Keratinocyte (primary cell): ENCODE data around the gene SEMA3F. TPM values are rescaled to one million over a fixed set of nuclear protein-coding genes. Genes with fewer than 3 reads are reported as not detected.
A peak's percentile ranks its signal among the peaks of the same experiment; 100 is the strongest.

Source experiments
- DNase-seq: peaks from one replicate; pipeline ENCODE4 v3.0.0-alpha.2; 2011; ENCODE audit warnings: low read depth, missing footprints, low spot score
- FAIRE-seq: peaks from 2 replicates; lab custom pipeline; 2011; peaks lifted over from hg19 to GRCh38; lab: Jason Lieb, UNC
- H2AFZ ChIP-seq: 2 replicates; pipeline ENCODE4 v1.6.0; 2012; ENCODE audit warnings: low read length, control low read depth, inconsistent platforms; ENCODE audit not compliant: control insufficient read depth
- H3K27ac ChIP-seq: 2 replicates; pipeline ENCODE4 v1.5.1; 2011; ENCODE audit warnings: low read length; ENCODE audit not compliant: control insufficient read depth, insufficient read depth
- H3K27me3 ChIP-seq: 3 replicates; pipeline ENCODE4 v1.6.0; 2011; ENCODE audit warnings: low read length; ENCODE audit not compliant: control insufficient read depth, insufficient read depth; ENCODE audit errors: extremely low read depth
- H3K36me3 ChIP-seq, 2 experiments: 2 replicates in 1 of 2; 3 replicates in 1 of 2; pipeline ENCODE4 v1.5.1; 2011; ENCODE audit warnings: low read length in 2 of 2, mild to moderate bottlenecking in 1 of 2; ENCODE audit not compliant: control insufficient read depth in 2 of 2, insufficient read depth in 2 of 2; ENCODE audit errors: extremely low read depth in 1 of 2
- H3K4me1 ChIP-seq: 3 replicates; pipeline ENCODE4 v1.5.1; 2011; ENCODE audit warnings: low read length; ENCODE audit not compliant: control insufficient read depth, insufficient read depth; ENCODE audit errors: extremely low read depth
- H3K4me2 ChIP-seq: 3 replicates; pipeline ENCODE4 v1.6.0; 2011; ENCODE audit warnings: low read depth, low read length; ENCODE audit not compliant: control insufficient read depth, insufficient read depth; ENCODE audit errors: extremely low read depth
- H3K4me3 ChIP-seq, 3 experiments: fragments of 200-600 bp in 1 of 3; sonication (generic) in 1 of 3; 2 replicates in 2 of 3; 3 replicates in 1 of 3; pipeline ENCODE4 v1.5.1; 2011 to 2016; ENCODE audit warnings: low read length in 3 of 3, mild to moderate bottlenecking in 3 of 3, control low read depth in 2 of 3, inconsistent platforms in 1 of 3, low read depth in 1 of 3, mixed read lengths in 1 of 3, mixed run types in 1 of 3, moderate library complexity in 1 of 3; ENCODE audit not compliant: control insufficient read depth in 2 of 3, insufficient read depth in 2 of 3; ENCODE audit errors: extremely low read depth in 1 of 3
- H3K79me2 ChIP-seq: 2 replicates; pipeline ENCODE4 v1.6.0; 2012; ENCODE audit warnings: low read length; ENCODE audit not compliant: control insufficient read depth, insufficient read depth
- H3K9ac ChIP-seq: 3 replicates; pipeline ENCODE4 v1.6.0; 2011; ENCODE audit warnings: low read length; ENCODE audit not compliant: control insufficient read depth, insufficient read depth; ENCODE audit errors: extremely low read depth
- H3K9me1 ChIP-seq: 3 replicates; pipeline ENCODE4 v1.6.0; 2011; ENCODE audit warnings: low read length; ENCODE audit not compliant: control insufficient read depth, insufficient read depth; ENCODE audit errors: extremely low read depth
- H3K9me3 ChIP-seq: 2 replicates; pipeline ENCODE4 v1.5.1; 2012; ENCODE audit warnings: low read depth, low read length; ENCODE audit not compliant: control insufficient read depth
- H4K20me1 ChIP-seq: 3 replicates; pipeline ENCODE4 v1.6.0; 2011; ENCODE audit warnings: low read length; ENCODE audit not compliant: control insufficient read depth, insufficient read depth; ENCODE audit errors: extremely low read depth
- EZH2 ChIP-seq: IDR thresholded peaks from one replicate; pipeline ENCODE4 v1.6.1; 2012; ENCODE audit warnings: inconsistent platforms, mild to moderate bottlenecking, low read length, moderate library complexity
- dilution Hi-C: fragments of 300-500 bp; cut with MboI; formaldehyde crosslinking; loops from one replicate; pipeline ENCODE4 v1.7.0; 2020; ENCODE audit warnings: low sequenced_read_pairs; ENCODE audit not compliant: extremely low pct_ligation_motif_present
- polyA plus RNA-seq, 5 experiments: library from polyadenylated mRNA; depleted of rRNA in 3 of 5; stranded (reverse) in 3 of 5; stranded (forward) in 1 of 5; unstranded in 1 of 5; fragments of >200 nt; gene quantifications; 1 replicate in 1 of 5; 2 replicates in 3 of 5; 3 replicates in 1 of 5; pipeline versions ENCODE4 v1.2.1 to v1.2.3, GENCODE V29; 2011 to 2012; ENCODE audit warnings: missing spikeins in 2 of 5, low read depth in 1 of 5, low replicate concordance in 1 of 5
- TF ChIP-seq, protein P1 (sequence below), 3 experiments: IDR thresholded peaks in 1 of 3; conservative IDR thresholded peaks in 1 of 3; optimal IDR thresholded peaks in 1 of 3; 2 replicates in 2 of 3; 3 replicates in 1 of 3; pipeline versions ENCODE3 to v1.5.1; 2011; ENCODE audit warnings: low read length in 3 of 3, mild to moderate bottlenecking in 3 of 3, moderate library complexity in 2 of 3, control low read depth in 1 of 3, inconsistent platforms in 1 of 3; ENCODE audit not compliant: insufficient read depth in 2 of 3; ENCODE audit errors: extremely low read depth in 1 of 3

SEMA3F gene
- polyA plus RNA-seq, 1 donor (not counting 4 experiments of a cell fraction or from before 2014, with no cell fraction given) = 72.8 TPM

DNA sequence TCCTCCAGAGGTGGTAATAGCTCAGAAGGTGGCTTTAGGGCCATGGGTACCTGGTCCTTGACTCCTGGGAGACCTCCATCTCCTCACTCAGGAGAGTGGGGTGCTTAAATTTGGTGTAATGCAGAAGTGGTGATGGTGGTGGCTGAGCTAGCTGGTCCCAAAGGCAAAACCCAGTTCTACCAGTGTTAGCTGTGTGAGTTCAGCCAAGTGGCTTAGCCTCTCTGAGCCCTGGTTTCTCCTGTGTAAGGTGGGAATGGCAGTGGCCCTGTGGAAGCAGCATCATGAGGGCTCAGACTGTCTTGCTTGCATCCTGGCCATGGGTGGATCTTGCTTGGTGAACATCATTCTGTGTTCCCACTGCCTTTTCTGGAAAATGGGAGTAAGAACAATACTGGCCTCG, 9.4 kb downstream of the SEMA3F start:
- dilution Hi-C loops = no loop called here
- no peaks in the 10 kb centered on the region for H3K27me3 ChIP-seq
- H3K4me3 ChIP-seq = peak overlapping the region in 2 of 3 experiments; percentile 0 to 5
- peaks cover 31 to 55% of the 10 kb centered on the region in 2 experiments for H3K36me3 ChIP-seq
- H3K79me2 ChIP-seq = peaks cover 79% of the 10 kb centered on the region
- peaks cover 97% of the 10 kb centered on the region for H3K4me1 ChIP-seq
- peak overlapping the region; percentile 22 for H3K27ac ChIP-seq
- DNase-seq (no peak), FAIRE-seq (no peak)
- peak overlapping the region; percentile 68 for H3K4me2 ChIP-seq
- no peaks in the 10 kb centered on the region for H3K9me3 ChIP-seq
- no peaks in the 10 kb centered on the region for H4K20me1 ChIP-seq
- TF ChIP-seq, protein P1, sequence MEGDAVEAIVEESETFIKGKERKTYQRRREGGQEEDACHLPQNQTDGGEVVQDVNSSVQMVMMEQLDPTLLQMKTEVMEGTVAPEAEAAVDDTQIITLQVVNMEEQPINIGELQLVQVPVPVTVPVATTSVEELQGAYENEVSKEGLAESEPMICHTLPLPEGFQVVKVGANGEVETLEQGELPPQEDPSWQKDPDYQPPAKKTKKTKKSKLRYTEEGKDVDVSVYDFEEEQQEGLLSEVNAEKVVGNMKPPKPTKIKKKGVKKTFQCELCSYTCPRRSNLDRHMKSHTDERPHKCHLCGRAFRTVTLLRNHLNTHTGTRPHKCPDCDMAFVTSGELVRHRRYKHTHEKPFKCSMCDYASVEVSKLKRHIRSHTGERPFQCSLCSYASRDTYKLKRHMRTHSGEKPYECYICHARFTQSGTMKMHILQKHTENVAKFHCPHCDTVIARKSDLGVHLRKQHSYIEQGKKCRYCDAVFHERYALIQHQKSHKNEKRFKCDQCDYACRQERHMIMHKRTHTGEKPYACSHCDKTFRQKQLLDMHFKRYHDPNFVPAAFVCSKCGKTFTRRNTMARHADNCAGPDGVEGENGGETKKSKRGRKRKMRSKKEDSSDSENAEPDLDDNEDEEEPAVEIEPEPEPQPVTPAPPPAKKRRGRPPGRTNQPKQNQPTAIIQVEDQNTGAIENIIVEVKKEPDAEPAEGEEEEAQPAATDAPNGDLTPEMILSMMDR (optimal IDR thresholded peaks at IDR 0.05 in 1 of 3, IDR thresholded peaks at IDR 0.05 in 1 of 3, conservative IDR thresholded peaks at IDR 0.05 in 1 of 3; ENCODE audit: extremely low read depth in 1 of 3, insufficient read depth in 2 of 3, low read length in 3 of 3) = no peak
- TF ChIP-seq EZH2 = no peak
- H2AFZ ChIP-seq = no peak overlapping the region
- peaks cover 11% of the 10 kb centered on the region for H3K9me1 ChIP-seq
- no peak overlapping the region for H3K9ac ChIP-seq

DNA sequence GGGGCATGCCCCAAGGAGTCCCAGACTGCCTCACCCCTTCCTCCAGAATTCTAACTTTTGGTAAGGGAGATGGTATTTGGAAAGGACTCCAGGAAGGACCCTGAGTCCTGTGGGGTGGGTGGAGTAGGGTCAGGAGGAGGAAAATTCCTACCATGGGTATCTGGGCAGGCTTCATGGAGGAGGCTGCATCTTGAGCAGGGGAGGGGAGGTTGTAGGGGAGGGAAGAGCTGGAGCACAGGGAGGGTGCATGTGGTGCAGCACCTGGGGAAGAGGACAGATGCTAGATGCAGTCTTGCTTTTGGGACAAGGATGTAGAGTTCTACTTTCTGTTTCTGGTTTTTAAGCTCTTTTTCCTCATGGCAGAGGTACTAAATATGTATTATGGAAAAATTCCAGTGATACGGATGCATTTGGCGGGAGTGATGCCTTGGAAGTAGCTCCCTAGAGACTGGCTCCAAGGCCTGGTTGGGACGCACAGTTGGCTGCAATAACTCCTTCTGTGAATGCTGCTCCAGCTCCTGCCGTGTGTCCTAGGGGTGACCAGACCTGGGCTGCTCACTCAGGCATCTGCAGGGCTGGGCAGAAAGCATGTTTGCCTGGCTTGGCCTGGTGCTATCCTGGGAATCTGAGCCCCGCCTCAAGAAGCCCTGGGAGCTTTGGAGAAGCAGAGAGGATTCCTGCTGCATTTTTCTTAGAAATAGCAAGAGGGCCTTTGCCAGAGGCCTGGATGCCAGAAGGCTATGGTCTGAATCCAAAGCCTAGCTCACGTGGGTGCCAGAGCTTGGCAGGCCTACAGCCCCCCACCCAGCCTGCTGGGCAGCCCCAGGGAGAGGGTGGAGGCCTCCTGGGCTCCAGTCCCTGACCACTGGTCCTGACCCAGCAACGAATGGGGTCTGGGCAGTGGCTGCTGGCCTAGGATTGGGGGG, 10.1 kb downstream of the SEMA3F start:
- Histone ChIP-seq H3K9ac (peak overlapping the region; percentile 24), H3K27me3 (no peaks in the 10 kb centered on the region), H3K79me2 (peaks cover 79% of the 10 kb centered on the region), H3K27ac (peak overlapping the region; percentile 22), H3K36me3 (peaks cover 29 to 56% of the 10 kb centered on the region in 2 experiments), H3K9me3 (no peaks in the 10 kb centered on the region), H3K4me2 (peak overlapping the region; percentile 68), H3K4me3 (peak overlapping the region in 1 of 3 experiments; percentile 5), H3K4me1 (peaks cover 97% of the 10 kb centered on the region), H3K9me1 (peaks cover 13% of the 10 kb centered on the region), H4K20me1 (peaks cover 7% of the 10 kb centered on the region), H2AFZ (no peak overlapping the region)
- no peak for DNase-seq
- dilution Hi-C loops = no loop called here
- TF ChIP-seq, protein P1 (optimal IDR thresholded peaks at IDR 0.05 in 1 of 3, IDR thresholded peaks at IDR 0.05 in 1 of 3, conservative IDR thresholded peaks at IDR 0.05 in 1 of 3; ENCODE audit: extremely low read depth in 1 of 3, insufficient read depth in 2 of 3, low read length in 3 of 3) = no peak
- no peak for TF ChIP-seq EZH2
- peak; percentile 67 for FAIRE-seq
